ENCODE data around the gene ARHGAP29. TPM values are rescaled to one million over a fixed set of nuclear protein-coding genes. Genes with fewer than 3 reads are reported as not detected.

The ARHGAP29 gene
- total RNA-seq, 1 donor from 2014 or later, result 66.5 TPM

GRCh38 chr1:94247138-94248094 is 10.0 kb upstream of the ARHGAP29 start:
- intact Hi-C loops (cut with DNase I), result no loop called here
- Histone ChIP-seq H3K27ac (peak overlapping the region; percentile 85), H3K36me3 (no peaks in the 10 kb centered on the region), H3K9me3 (no peaks in the 10 kb centered on the region), H3K4me3 (peak overlapping the region; percentile 62), H3K4me1 (peaks cover 4% of the 10 kb centered on the region), H3K27me3 (no peaks in the 10 kb centered on the region)
- TF ChIP-seq, protein P1, sequence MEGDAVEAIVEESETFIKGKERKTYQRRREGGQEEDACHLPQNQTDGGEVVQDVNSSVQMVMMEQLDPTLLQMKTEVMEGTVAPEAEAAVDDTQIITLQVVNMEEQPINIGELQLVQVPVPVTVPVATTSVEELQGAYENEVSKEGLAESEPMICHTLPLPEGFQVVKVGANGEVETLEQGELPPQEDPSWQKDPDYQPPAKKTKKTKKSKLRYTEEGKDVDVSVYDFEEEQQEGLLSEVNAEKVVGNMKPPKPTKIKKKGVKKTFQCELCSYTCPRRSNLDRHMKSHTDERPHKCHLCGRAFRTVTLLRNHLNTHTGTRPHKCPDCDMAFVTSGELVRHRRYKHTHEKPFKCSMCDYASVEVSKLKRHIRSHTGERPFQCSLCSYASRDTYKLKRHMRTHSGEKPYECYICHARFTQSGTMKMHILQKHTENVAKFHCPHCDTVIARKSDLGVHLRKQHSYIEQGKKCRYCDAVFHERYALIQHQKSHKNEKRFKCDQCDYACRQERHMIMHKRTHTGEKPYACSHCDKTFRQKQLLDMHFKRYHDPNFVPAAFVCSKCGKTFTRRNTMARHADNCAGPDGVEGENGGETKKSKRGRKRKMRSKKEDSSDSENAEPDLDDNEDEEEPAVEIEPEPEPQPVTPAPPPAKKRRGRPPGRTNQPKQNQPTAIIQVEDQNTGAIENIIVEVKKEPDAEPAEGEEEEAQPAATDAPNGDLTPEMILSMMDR (IDR thresholded peaks at IDR 0.05), result no peak
- peak; percentile 92 for DNase-seq
- peak; percentile 98 for ATAC-seq

DNA sequence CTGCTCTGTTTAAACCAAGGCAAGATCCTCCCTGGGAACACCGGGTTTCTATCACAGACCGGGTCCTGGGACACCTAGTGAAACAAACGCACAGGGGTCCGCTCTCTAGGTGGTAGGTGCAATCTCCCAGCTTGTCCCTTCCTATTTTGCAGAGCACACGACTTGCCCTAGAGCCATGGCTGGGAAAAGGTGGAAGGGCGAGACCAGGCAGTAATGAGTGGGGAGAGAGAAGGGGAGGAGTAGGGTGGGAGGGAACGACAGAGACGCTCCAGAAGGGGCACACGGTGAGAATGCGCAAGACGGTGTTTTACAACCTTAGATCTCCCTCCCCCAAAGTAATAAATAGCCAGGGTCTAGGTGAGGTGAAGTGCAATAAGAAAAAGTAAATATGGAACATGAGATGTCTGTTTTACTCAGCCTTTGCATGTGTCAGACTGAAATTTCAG is 9.3 kb upstream of the ARHGAP29 start:
- intact Hi-C loops (cut with DNase I), result no loop called here

DNA sequence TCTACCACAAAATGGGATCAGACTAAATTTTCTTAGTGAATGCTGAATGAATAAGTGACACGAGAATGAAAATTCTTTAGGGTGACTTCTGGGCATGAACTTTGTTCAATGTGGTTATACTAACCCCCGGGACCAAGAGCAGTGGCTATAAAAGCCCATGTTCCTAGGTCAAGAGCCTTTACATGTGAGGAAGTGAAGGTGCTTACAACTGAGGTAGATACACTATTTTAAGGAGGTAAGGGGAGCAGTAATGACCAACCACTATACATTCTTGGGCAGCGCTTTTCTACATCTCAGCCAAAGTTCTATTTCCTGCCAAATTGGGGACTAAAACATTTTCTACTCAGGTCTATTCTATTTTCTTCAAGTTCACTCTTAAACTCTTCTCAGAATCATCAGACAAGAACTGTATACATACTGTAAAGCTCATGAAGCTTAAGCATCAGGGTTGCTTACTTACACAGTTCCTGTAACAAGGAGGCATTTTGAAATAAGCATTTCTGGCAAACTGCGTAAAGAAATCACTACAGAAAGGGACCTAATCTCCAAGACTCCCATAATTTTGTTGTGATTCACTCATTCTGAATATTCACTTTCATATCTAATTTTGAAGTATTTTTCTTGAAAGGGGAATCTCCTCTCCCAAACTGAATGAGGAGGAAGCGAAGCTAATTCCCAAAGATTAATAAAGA is 8.5 kb upstream of the ARHGAP29 start:
- Histone ChIP-seq H3K4me3 (peak overlapping the region; percentile 62), H3K4me1 (peaks cover 4% of the 10 kb centered on the region), H3K9me3 (no peaks in the 10 kb centered on the region), H3K36me3 (no peaks in the 10 kb centered on the region), H3K27me3 (no peaks in the 10 kb centered on the region), H3K27ac (peak overlapping the region; percentile 85)
- TF ChIP-seq, protein P1 (IDR thresholded peaks at IDR 0.05), result no peak
- intact Hi-C loops (cut with DNase I), result no loop called here
- DNase-seq (no peak), ATAC-seq (no peak)

More for the DNA sequence above, 9.3 kb upstream of the ARHGAP29 start:
- TF ChIP-seq, protein P1 (IDR thresholded peaks at IDR 0.05), result no peak
- peak overlapping the region; percentile 85 for H3K27ac ChIP-seq
- no peaks in the 10 kb centered on the region for H3K36me3 ChIP-seq
- no peaks in the 10 kb centered on the region for H3K9me3 ChIP-seq
- DNase-seq (no peak), ATAC-seq (peak; percentile 43)
- peaks cover 4% of the 10 kb centered on the region for H3K4me1 ChIP-seq
- H3K27me3 ChIP-seq, result no peaks in the 10 kb centered on the region
- peak overlapping the region; percentile 62 for H3K4me3 ChIP-seq

DNA sequence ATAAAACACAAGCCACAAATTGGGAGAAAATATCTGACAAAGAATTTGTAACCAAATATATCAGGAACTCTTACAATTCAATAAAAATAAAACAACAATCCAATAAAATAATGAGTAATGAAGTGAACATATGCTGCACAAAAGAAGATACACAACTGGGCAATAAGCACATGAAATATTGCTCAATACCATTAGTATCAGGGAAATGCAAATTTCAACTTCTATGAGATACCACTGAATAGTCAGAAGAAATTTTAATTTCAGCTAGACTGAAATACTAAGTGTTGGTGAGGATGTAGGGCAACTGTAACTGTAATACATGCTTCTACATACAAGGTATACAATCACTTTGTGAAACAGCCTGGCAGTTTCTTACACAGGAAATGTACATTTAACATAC is 7.4 kb upstream of the ARHGAP29 start:
- H3K27ac ChIP-seq, result no peak overlapping the region
- intact Hi-C loops (cut with DNase I), result no loop called here

GRCh38 chr1:94243665-94244064 is 6.3 kb upstream of the ARHGAP29 start:
- TF ChIP-seq, protein P1 (IDR thresholded peaks at IDR 0.05), result no peak
- Histone ChIP-seq H3K4me1 (peaks cover 4% of the 10 kb centered on the region), H3K27ac (no peak overlapping the region), H3K9me3 (no peaks in the 10 kb centered on the region), H3K4me3 (no peak overlapping the region), H3K27me3 (no peaks in the 10 kb centered on the region), H3K36me3 (no peaks in the 10 kb centered on the region)
- DNase-seq, result no peak
- no peak for ATAC-seq
- intact Hi-C loops (cut with DNase I), result no loop called here

More for the DNA sequence above, 7.4 kb upstream of the ARHGAP29 start:
- ATAC-seq, result no peak
- H3K4me1 ChIP-seq, result peaks cover 4% of the 10 kb centered on the region
- H3K36me3 ChIP-seq, result no peaks in the 10 kb centered on the region
- H3K9me3 ChIP-seq, result no peaks in the 10 kb centered on the region
- peak overlapping the region; percentile 62 for H3K4me3 ChIP-seq
- no peaks in the 10 kb centered on the region for H3K27me3 ChIP-seq
- DNase-seq, result no peak
- TF ChIP-seq, protein P1 (IDR thresholded peaks at IDR 0.05), result no peak
